HepG2 (cell line): Measurements from ENCODE around the gene DENND4B. TPM values are rescaled to one million over a fixed set of nuclear protein-coding genes. Genes with fewer than 3 reads are reported as not detected.

Experiments
- ATF7-NPFF ChIP-seq: sonication (generic); formaldehyde crosslinking; IDR thresholded peaks from 2 replicates; pipeline ENCODE4 v1.8.1; 2023; ENCODE audit warnings: mild to moderate bottlenecking, low read depth, missing genetic modification reagents, moderate library complexity
- CEBPG ChIP-seq: IDR thresholded peaks from 2 replicates; pipeline ENCODE4 v1.6.1; 2016
- EEA1 ChIP-seq: sonication (generic); formaldehyde crosslinking; IDR thresholded peaks from 2 replicates; pipeline ENCODE4 v1.5.1; 2020; ENCODE audit warnings: mild to moderate bottlenecking, missing genetic modification reagents, borderline replicate concordance
- HDAC6 ChIP-seq: fragments of 200-600 bp; sonication (generic); IDR thresholded peaks from 2 replicates; pipeline ENCODE4 v1.7.0; 2017; ENCODE audit warnings: mild to moderate bottlenecking, antibody characterized with exemption, low read length, low read depth
- HMGA1 ChIP-seq: sonication (generic); formaldehyde crosslinking; conservative IDR thresholded peaks from 2 replicates; pipeline ENCODE4 v1.4.0; 2020; ENCODE audit warnings: missing genetic modification reagents
- NFIC ChIP-seq: IDR thresholded peaks from 2 replicates; pipeline ENCODE4 v1.6.1; 2012; ENCODE audit warnings: mild to moderate bottlenecking, low read length, inconsistent platforms
- SALL2 ChIP-seq: sonication (generic); formaldehyde crosslinking; IDR thresholded peaks from 2 replicates; pipeline ENCODE4 v1.8.1; 2023; ENCODE audit warnings: mild to moderate bottlenecking, missing genetic modification reagents, inconsistent platforms
- SMAD9 ChIP-seq: sonication (generic); formaldehyde crosslinking; IDR thresholded peaks from 2 replicates; pipeline ENCODE4 v1.5.1; 2020; ENCODE audit warnings: mild to moderate bottlenecking, missing genetic modification reagents
- SMYD3 ChIP-seq: sonication (generic); formaldehyde crosslinking; IDR thresholded peaks from 2 replicates; pipeline ENCODE4 v1.8.1; 2023; ENCODE audit warnings: mild to moderate bottlenecking, missing genetic modification reagents
- SSRP1 ChIP-seq: IDR thresholded peaks from 2 replicates; pipeline ENCODE4 v1.6.1; 2016; ENCODE audit warnings: control low read depth
- TBX3 ChIP-seq: fragments of 450-650 bp; IDR thresholded peaks from 2 replicates; pipeline ENCODE4 v1.6.1; 2017; ENCODE audit warnings: antibody characterized with exemption, mild to moderate bottlenecking, inconsistent platforms, borderline replicate concordance
- ZFP36 ChIP-seq: fragments of 150-350 bp; IDR thresholded peaks from 2 replicates; pipeline ENCODE4 v1.6.1; 2018; ENCODE audit warnings: borderline replicate concordance, low read length, low read depth; ENCODE audit not compliant: partially characterized antibody
- ZNF138 ChIP-seq: sonication (generic); formaldehyde crosslinking; IDR thresholded peaks from 2 replicates; pipeline ENCODE4 v1.5.0; 2020; ENCODE audit warnings: mild to moderate bottlenecking, low read depth, missing genetic modification reagents
- ZNF317 ChIP-seq: sonication (generic); formaldehyde crosslinking; IDR thresholded peaks from 2 replicates; pipeline ENCODE4 v1.5.0; 2020; ENCODE audit warnings: mild to moderate bottlenecking, missing genetic modification reagents
- ZNF335 ChIP-seq: sonication (generic); formaldehyde crosslinking; IDR thresholded peaks from 2 replicates; pipeline ENCODE4 v1.4.0; 2020; ENCODE audit warnings: missing genetic modification reagents
- ZNF354B ChIP-seq: sonication (generic); formaldehyde crosslinking; IDR thresholded peaks from 2 replicates; pipeline ENCODE4 v1.8.0; 2022; ENCODE audit warnings: mild to moderate bottlenecking, missing genetic modification reagents
- ZNF382 ChIP-seq: sonication (generic); formaldehyde crosslinking; IDR thresholded peaks from 2 replicates; pipeline ENCODE4 v1.5.0; 2020; ENCODE audit warnings: missing genetic modification reagents, mild to moderate bottlenecking, borderline replicate concordance
- ZNF383 ChIP-seq: sonication (generic); formaldehyde crosslinking; IDR thresholded peaks from 2 replicates; pipeline ENCODE4 v1.4.0; 2020; ENCODE audit warnings: missing genetic modification reagents, mild to moderate bottlenecking, borderline replicate concordance
- ZNF441 ChIP-seq: sonication (generic); formaldehyde crosslinking; IDR thresholded peaks from 2 replicates; pipeline ENCODE4 v1.7.0; 2021; ENCODE audit warnings: missing genetic modification reagents, borderline replicate concordance
- ZNF766 ChIP-seq: sonication (generic); formaldehyde crosslinking; IDR thresholded peaks from 2 replicates; pipeline ENCODE4 v1.5.0; 2020; ENCODE audit warnings: missing genetic modification reagents, borderline replicate concordance
- ZSCAN9 ChIP-seq: IDR thresholded peaks from 2 replicates; pipeline ENCODE4 v1.6.1; 2016; ENCODE audit warnings: borderline replicate concordance
- polyA plus RNA-seq, 8 experiments: library from polyadenylated mRNA; depleted of rRNA in 3 of 8; stranded (reverse) in 7 of 8; unstranded in 1 of 8; fragments of >200 nt; fragmentation: Illumina TruSeq in 4 of 8; extraction: Trizol in 4 of 8; gene quantifications; 2 replicates each; pipeline versions ENCODE4 v1.2.1 to v1.2.3, GENCODE V29; 2011 to 2016; ENCODE audit warnings: low read depth in 4 of 8, missing spikeins in 1 of 8, mixed read lengths in 1 of 8; ENCODE audit not compliant: insufficient read depth in 1 of 8
- total RNA-seq, 5 experiments: library from RNA; depleted of rRNA; stranded (reverse); fragments of >200 nt; fragmentation: Illumina TruSeq; extraction: Trizol; gene quantifications; 2 replicates each; pipeline ENCODE4 v1.2.3, GENCODE V29; 2016; ENCODE audit warnings: low read depth in 1 of 5
- TF ChIP-seq, protein P1 (sequence below): sonication (generic); formaldehyde crosslinking; conservative IDR thresholded peaks from 2 replicates; pipeline ENCODE4 v1.8.0; 2022; ENCODE audit warnings: mild to moderate bottlenecking, moderate library complexity, missing genetic modification reagents
- TF ChIP-seq, protein P2 (sequence below): sonication (generic); formaldehyde crosslinking; IDR thresholded peaks from 2 replicates; pipeline ENCODE4 v1.4.0; 2020; ENCODE audit warnings: missing genetic modification reagents, borderline replicate concordance

Gene DENND4B
- total and polyA plus RNA-seq, 2 of the 13 experiments (the other 11 are each of a cell fraction or from before 2014, with no cell fraction given) = 15.1 to 20.3 TPM

GRCh38 chr1:153922972-153923925, 23.3 kb downstream of the DENND4B start, which contains the start of gene GATAD2B (continued):
- TF ChIP-seq ZNF383 (CRISPR knock-in tag) = no peak
- TF ChIP-seq SSRP1 = no peak
- TF ChIP-seq ZNF382 (CRISPR knock-in tag) = no peak
- TF ChIP-seq, protein P1, sequence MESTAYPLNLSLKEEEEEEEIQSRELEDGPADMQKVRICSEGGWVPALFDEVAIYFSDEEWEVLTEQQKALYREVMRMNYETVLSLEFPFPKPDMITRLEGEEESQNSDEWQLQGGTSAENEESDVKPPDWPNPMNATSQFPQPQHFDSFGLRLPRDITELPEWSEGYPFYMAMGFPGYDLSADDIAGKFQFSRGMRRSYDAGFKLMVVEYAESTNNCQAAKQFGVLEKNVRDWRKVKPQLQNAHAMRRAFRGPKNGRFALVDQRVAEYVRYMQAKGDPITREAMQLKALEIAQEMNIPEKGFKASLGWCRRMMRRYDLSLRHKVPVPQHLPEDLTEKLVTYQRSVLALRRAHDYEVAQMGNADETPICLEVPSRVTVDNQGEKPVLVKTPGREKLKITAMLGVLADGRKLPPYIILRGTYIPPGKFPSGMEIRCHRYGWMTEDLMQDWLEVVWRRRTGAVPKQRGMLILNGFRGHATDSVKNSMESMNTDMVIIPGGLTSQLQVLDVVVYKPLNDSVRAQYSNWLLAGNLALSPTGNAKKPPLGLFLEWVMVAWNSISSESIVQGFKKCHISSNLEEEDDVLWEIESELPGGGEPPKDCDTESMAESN (CRISPR knock-in tag) = 0 out of 2 replicates have a peak, but pooled peaks have one; percentile 52
- 0 out of 2 replicates have a peak, but pooled peaks have one; percentile 45 for TF ChIP-seq ZNF317 (CRISPR knock-in tag)
- TF ChIP-seq NFIC = no peak
- TF ChIP-seq ZNF138 = no peak
- TF ChIP-seq, protein P2, sequence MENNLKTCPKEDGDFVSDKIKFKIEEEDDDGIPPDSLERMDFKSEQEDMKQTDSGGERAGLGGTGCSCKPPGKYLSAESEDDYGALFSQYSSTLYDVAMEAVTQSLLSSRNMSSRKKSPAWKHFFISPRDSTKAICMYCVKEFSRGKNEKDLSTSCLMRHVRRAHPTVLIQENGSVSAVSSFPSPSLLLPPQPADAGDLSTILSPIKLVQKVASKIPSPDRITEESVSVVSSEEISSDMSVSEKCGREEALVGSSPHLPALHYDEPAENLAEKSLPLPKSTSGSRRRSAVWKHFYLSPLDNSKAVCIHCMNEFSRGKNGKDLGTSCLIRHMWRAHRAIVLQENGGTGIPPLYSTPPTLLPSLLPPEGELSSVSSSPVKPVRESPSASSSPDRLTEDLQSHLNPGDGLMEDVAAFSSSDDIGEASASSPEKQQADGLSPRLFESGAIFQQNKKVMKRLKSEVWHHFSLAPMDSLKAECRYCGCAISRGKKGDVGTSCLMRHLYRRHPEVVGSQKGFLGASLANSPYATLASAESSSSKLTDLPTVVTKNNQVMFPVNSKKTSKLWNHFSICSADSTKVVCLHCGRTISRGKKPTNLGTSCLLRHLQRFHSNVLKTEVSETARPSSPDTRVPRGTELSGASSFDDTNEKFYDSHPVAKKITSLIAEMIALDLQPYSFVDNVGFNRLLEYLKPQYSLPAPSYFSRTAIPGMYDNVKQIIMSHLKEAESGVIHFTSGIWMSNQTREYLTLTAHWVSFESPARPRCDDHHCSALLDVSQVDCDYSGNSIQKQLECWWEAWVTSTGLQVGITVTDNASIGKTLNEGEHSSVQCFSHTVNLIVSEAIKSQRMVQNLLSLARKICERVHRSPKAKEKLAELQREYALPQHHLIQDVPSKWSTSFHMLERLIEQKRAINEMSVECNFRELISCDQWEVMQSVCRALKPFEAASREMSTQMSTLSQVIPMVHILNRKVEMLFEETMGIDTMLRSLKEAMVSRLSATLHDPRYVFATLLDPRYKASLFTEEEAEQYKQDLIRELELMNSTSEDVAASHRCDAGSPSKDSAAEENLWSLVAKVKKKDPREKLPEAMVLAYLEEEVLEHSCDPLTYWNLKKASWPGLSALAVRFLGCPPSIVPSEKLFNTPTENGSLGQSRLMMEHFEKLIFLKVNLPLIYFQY (CRISPR knock-in tag) = 0 out of 2 replicates have a peak, but pooled peaks have one; percentile 26
- TF ChIP-seq ZNF335 (CRISPR knock-in tag) = no peak
- no peak for TF ChIP-seq ZNF354B (CRISPR knock-in tag)
- TF ChIP-seq ZNF441 = no peak
- 0 out of 2 replicates have a peak, but pooled peaks have one; percentile 8 for TF ChIP-seq CEBPG (CRISPR knock-in tag)
- no peak for TF ChIP-seq HMGA1 (CRISPR knock-in tag)
- TF ChIP-seq ZFP36 = no peak
- peak; percentile 21; the same call in 1 of the 2 replicates for TF ChIP-seq ZSCAN9 (CRISPR knock-in tag)
- TF ChIP-seq TBX3 = peak; percentile 58; the same call in 1 of the 2 replicates
- no peak for TF ChIP-seq SMAD9 (CRISPR knock-in tag)
- TF ChIP-seq ATF7-NPFF (CRISPR knock-in tag) = 0 out of 2 replicates have a peak, but pooled peaks have one; percentile 36
- TF ChIP-seq ZNF766 (CRISPR knock-in tag) = no peak
- TF ChIP-seq SMYD3 (CRISPR knock-in tag) = no peak
- TF ChIP-seq HDAC6 = no peak
- no peak for TF ChIP-seq SALL2
- TF ChIP-seq EEA1 (CRISPR knock-in tag) = no peak
